HG03060 (cell line): Measurements from ENCODE around the gene CD300LG.
"Not testable (repeated sequence)": the region's sequence is repeated elsewhere in the genome, so short reads cannot be mapped to it uniquely, and the experiment has no call there.

Source experiments
- ATAC-seq: cut with Tn5 transposase; IDR thresholded peaks from one replicate; pipeline ENCODE4 v1.9.1; 2021; ENCODE audit warnings: low read depth, moderate number of reproducible peaks; ENCODE audit not compliant: unreplicated experiment

The CD300LG gene

DNA sequence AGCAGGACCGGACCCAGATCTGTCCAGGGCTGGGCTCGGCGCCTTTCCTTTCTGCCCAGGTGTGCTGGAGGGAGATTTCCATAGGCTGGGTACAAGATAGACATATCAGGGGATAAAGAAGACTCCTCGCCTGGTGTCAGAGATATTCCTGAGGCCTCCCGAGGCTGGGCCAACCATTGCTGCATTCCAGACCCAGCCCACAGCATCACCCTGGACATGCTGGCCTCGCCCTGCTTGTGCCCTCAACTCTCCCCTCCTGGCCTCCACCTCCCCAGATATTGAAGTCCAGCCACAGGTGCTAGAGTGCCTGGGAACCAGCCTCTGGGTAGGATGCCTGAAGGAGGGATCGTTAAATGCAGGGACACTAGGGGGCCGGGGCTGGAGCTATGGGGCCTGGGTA lies 2.1 kb downstream of the CD300LG start:
- ATAC-seq = no peak

DNA sequence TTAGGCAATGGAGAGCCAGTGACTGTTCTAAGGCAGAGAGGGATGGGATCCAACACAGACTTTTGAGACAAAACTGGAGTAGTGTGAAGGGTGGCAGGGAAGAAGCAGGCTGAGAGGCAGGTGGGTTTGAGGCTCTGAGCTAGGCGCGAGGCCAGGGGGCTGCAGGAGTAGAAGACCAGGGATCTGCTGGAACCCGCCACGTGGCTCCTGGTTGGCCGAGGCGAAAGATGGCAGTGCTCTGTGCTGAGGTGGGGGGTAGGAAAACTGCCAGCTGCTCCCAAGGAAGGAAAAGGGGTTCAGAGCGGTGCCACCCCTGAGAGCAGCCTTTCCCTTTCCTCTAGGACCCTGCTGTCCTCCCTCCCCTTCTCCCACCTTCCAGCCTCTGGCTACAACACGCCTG lies 5.6 kb downstream of the CD300LG start:
- ATAC-seq = no peak

DNA sequence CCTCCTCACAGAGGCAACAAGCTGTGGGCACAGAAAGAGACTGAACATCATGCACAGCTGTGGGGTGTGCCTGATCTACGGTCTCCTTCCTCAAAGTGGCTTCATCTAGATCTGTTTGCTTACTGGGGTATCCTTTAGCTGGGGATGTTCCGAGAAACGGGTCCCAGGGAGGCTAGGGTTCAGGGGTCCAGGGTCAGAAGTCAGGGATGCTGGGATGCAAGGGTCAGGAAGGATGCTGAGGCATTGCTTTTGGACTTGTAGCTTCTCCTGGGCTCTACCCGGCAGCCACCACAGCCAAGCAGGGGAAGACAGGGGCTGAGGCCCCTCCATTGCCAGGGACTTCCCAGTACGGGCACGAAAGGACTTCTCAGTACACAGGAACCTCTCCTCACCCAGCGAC lies 6.6 kb downstream of the CD300LG start:
- ATAC-seq = no peak

DNA sequence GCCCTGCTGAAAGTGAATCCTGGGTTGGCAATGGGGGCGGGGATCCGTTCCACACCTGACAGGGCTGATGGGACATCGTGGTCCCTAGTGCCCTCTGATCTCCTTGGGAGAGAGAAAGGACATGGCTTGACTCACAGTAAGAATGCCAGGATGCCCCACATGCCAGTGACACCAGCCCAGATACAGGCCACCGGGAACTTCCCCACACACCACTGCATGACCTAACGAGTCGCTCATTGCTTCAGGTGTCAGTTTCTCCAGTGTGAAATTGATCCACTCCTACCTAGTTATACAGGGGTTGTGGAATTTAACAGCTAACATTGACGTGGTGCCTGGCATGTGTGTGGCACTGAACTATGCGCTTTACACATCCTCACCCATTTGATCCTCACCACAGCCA lies 7.5 kb downstream of the CD300LG start:
- no peak for ATAC-seq

DNA sequence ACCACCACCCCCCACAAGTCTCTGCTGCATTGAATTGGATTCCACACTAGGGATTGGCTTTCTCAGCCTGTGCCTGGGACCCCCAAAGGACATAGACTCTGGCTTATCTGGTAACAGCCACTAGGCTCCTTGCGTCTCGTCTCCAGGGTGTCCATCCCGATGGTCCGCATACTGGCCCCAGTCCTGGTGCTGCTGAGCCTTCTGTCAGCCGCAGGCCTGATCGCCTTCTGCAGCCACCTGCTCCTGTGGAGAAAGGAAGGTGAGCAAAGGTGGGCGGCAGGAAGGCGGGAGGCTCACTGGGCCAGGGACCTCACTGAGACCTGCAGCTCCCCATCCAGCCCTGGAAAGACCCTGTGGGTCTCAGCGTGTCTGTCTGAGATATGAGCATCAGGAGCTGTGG lies 8.1 kb downstream of the CD300LG start:
- ATAC-seq = no peak

DNA sequence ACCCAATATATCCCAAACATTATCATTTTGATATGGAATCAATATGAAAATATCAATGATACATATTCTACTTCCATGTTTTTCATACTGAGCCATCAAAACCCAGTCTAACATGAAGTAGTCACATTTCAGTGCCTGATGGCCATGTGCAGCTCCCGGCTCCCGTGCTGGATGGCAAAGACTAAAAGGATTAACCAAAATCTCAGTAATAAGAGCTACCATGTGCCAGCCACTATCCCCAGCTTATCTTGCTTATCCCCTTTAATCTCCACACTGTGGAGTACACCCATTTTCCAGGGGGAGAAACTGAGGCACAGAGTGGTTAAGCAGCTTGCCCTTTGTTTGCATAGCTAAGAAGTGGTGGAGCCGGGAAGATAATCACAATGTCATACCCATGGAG lies 9.2 kb downstream of the CD300LG start:
- no peak for ATAC-seq

DNA sequence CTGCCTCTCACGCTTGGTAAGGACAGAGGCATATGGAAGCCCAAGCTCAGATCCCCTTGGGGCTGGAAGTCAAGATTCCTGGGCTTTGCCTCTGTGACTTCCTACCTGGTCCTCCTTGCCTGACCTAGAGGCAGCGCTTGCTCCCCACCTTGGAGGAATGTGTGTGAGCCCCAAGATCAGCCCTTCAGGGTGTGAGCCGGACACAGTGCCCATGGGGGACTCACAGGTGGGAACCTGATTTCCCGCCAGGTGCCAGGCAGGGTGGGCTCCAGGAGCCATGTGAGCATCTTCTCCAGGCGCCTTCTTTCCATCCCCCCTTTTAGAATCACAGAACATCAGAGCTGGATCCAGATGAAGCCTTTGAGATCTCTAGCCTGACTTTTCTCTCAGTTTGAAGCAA lies 10.2 kb downstream of the CD300LG start:
- no peak for ATAC-seq

DNA sequence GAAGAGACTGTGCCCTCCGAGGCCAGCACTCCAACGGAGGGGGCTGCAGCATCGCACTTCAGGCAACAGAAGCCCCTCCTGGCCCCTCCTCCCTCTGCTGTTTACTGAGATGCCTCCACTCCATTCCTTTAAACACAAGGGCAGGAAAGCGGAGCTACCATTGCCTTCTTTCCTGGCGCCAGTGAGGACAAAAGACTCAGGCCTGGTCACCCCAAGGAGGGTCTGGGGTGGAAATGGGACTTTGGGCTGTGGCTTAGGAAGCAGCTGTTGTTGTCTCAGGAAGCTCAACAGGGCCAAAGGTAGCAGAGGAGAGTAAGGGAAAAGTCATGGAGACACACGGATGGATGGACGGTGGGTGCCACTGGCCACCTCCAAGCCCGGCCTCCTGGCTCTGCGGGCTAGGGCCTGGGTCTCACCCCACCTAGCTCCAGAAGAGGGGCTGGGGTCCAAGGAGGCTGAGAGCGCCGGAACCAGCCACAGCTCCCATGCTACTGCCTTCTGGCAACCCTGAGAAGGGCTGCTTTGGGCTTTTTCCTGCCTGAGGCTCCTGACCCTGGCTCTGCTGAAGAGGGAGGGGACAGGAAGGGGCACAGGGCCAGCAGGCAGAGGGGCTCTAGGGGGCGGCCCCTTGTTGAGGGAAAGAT lies 11.1 kb downstream of the CD300LG start:
- ATAC-seq = no peak

DNA sequence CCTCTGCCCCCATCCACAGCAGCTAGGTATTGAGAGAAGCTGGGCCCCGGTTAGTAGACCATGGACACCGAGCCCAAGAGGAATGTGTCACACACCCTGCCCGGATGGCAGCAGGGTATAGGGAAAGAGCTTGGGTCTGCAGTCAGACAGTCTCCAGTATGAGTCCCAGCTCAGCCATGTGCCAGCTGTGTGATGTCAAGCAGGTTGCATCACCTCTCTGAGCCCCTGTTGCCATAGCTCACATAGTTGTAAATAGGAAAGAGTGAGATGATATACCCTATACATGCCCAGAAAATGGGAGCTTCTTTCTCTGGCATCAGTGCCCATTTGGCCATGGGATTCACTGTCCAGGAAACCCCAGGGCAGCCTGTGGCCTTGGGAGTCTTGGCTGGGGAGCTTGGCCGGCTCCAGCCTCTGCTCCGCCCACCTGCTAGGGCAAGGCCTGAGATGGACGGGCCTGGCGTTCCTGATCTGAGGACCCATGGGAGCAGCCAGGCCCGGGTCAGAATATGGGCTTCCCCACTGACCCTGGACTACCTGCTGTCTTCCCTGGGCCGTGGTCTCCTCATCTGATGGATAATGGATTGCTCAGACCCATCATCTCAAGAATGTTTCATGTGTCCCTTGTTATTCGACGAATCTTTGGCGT lies 13.2 kb downstream of the CD300LG start:
- no peak for ATAC-seq

DNA sequence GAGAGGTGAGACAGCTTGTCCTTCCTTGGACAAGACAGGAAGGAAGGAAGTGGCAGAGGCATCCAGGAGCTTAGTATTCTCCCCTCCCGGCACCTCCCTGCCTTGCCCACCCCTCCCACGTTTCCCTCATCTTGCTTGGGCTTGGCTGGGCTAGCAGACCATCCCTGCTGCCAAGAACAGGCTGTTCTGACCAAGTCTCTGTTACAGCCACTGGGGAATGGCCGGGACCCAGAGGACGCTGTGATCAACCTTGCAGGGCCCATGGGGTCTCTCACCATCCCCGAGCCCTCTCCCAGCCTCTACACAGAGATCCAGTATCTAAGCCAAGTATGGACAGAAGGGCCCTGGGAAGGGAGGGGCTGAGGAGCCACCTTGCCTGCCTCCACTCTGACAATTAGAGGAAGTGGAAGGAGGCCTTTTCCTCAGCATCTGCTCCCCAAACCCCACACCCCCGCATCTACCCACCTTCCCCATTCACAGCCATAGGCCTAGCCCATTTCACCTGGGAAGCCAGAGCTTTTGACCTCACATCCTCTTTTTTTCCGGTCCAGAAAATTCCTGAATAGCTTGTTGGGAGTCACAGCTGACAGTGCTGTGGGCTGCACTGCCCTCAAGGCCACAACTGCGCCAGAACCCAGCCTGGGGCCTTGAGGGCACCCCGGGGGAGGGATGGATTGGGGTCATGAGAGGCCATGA lies 14.1 kb downstream of the CD300LG start:
- ATAC-seq = no peak

DNA sequence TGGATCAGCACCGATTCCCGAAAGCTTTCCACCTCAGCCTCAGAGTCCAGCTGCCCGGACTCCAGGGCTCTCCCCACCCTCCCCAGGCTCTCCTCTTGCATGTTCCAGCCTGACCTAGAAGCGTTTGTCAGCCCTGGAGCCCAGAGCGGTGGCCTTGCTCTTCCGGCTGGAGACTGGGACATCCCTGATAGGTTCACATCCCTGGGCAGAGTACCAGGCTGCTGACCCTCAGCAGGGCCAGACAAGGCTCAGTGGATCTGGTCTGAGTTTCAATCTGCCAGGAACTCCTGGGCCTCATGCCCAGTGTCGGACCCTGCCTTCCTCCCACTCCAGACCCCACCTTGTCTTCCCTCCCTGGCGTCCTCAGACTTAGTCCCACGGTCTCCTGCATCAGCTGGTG lies 15.0 kb downstream of the CD300LG start:
- ATAC-seq = no peak

DNA sequence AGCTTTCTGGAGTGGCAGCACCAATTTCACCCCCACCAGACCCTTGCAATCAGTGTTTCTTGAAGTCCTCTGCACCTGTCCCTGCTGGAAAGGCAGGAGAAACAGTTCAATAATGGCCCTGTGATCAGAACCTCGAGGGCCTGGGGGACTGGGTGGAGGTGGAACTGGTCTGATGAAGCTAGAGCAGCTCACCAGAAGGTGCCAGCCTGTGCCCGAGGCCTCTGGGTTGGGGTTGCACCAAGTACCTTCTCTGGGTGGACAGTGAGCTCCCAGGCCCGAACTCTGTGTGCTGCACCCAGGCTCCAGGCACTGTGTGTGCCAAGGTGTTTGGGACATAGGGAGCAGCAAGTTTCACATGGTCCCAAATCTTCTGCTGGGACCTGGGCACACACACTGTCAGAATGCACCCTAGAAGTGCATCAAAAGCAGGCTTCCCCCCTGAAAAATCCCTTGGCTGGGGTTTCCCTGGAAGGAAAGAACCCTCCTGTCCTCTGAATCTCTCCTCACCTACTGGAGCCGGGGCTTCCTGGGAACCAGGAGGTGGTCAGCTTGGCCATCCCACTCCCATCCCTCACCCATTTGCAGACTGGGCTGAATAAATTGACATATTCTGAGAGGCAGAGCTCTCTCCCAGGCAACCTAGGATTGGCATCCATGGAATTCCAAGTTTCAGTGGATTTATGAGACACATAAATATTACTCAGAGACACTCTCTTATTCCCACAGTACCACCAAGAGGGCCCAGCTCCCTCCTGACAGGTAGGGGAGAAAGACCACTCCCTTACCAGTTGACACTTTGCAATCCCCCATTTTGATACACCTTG lies 17.4 kb downstream of the CD300LG start:
- no peak for ATAC-seq

DNA sequence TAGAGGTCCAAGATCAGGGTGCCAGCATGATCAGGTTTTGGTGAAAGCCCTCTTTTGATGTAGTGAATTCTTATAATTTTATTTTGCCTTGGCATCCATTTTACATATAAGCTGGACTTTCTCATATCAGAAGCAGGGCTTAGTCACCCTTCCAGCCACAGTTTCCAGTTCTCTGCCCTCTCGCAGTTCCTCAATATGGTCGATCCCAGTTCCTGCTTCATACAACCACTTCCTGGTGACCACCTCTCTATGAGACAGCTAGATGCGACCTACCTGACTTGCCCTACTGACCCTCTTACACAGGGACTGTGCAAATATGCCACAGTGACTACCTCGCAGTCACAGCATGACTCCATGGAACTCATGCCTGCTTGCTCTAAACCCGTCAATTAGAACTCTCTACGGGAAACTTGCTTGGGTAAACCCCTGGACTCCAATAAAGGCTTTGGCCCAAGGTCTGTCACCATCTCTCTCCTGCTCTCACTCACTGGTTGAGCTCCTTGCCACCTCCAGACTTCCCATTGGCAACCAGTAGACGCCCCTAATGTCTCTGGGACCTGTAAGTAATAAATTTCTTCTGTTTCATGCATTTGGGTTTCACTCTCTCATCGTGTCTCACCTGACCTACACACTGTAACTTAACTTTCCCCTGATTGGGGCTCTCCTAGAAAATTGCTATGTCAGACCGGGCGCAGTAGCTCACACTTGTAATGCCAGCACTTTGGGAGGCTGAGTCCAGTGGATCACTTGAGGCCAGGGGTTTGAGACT lies 21.4 kb downstream of the CD300LG start:
- ATAC-seq = no peak

DNA sequence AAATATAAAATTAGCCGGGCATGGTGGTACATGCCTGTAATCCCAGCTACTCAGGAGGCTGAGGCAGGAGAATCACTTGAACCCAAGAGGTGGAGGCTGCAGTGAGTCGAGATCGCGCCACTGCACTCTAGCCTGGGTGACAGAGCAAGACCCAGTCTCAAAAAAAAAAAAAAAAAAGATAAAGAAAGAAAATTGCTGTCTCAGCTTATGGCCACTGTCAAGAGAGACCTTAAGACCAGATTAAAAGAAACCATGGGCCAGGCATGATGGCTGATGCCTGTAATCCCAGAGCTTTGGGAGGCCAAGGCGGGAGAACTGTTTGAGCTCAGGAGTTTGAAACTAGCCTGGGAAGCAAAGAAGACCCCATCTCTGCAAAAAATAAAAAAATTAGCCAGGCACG lies 22.1 kb downstream of the CD300LG start:
- ATAC-seq = not testable (repeated sequence)

DNA sequence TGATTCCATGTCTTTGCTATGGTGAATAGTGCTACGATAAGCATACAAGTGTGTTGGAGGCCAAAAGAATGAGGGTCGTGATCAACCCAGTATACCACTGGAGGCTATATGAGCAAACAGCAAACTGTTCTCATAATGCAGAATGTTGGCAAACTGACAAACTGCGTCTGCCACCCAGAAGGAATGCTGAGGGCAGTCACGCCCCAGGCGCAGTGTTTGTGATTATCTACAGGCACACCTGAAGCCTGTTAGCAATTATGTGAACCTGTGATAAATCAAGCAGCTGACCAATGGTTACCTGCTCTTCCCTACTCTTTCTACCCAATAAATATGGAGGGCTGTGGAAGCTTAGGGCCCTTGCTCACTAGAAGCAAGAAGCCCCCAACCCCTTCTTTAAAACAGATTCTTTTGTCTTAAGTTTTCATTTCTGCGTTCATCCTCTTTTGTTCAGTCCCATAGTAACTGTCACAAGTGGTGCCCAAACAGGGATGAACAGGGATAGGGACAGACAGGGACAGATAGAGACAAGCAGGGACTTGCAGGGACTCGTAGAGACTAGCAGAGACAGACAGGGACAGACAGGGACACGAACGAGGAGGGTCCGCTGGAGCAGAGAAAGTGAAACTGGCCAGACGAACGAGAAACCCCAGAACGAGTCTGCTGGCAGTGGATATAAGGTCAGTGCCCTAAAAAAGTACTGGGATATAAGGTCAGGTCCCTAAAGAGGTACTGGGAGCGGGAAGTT lies 25.1 kb downstream of the CD300LG start:
- ATAC-seq = no peak

DNA sequence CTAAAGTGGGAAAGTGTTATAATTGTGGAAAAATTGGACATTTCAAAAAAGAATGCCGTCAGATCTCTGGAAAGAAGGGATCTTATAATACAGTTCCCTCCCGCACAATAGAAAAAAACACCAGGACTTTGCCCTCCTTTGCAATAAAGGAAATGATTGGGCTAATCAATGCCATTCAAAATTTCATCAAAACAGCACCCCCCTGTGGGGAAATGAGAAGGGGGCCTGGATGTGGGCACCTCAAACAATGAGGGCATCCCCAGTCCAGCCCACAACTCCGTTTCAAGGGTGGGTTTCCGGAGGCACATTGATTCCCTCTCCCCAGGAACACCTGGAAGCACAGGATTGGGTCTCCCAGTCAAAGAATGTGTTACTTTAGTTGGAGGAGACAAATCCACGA lies 26.1 kb downstream of the CD300LG start:
- ATAC-seq = no peak

DNA sequence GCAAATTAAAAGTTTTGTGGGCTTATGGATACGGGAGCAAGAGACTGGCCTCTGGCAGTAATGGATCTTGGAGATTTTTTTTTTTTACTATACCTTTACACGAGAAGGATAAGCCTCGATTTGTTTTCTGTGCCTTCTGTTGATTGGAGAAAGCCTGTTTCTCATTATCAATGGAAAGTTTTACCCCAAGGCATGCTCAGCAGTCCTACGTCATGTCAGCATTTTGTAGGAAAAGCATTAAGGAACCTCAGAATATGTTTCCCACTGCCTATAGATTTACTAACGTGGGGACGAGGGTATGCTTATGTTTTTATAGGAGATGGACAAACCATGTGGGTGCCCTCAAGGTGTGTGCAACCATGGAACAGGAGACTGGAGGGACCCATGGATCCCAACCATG lies 26.8 kb downstream of the CD300LG start:
- ATAC-seq = no peak

DNA sequence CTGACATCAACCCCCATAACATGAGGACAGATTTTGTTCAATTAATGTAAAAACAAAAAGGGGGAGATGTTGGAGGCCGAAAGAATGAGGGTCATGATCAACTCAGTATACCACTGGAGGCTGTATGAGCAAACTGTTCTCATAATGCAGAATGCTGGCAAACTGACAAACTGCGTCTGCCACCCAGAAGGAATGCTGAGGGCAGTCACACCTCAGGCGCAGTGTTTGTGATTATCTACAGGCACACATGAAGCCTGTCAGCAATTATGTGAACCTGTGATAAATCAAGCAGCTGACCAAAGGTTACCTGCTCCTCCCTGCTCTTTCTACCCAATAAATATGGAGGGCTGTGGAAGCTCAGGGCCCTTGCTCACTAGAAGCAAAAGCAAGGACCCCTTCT lies 27.3 kb downstream of the CD300LG start:
- ATAC-seq = no peak

DNA sequence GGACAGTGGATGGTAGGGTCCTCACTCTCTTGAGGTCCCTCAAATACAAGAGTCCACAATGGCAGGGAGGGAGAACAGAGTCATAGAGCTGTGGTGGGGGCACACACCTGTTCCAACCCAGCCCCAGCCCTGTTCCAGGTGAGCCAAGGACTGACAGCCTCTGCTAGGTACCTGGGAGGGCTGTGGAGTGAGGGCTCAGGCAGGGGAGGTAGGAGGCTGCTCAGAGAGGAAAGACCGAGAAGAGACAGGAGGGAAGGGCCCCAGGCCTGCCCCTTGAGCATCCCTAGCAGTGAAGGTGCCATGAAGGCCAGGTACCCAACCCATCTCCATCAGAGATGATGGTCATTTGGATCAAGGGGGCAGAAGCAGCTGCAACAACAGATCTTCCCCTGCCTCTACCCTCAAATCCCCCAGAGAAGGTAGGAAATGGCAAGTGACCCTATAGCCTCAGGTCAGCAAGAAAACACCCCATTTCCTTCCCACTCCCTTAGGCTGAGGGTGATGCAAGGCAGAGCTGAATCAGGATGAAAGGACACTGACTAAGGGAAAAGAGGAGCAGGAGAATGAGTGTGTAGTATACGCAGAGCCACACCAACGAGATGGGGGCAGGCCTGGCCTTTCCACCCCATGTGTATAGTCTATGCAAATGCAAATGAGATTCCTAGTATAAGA lies 28.6 kb downstream of the CD300LG start:
- no peak for ATAC-seq
